ENCODE results near the gene HAND2. TPM values are rescaled to one million over a fixed set of nuclear protein-coding genes. Genes with fewer than 3 reads are reported as not detected.

Gene HAND2
- 0.11 TPM in 1 of 2 replicates, not detected in the other for total RNA-seq
- polyA plus RNA-seq (2012): not detected

- DNase-seq (ENCODE audit: low read depth): peak; percentile 55
These were observed at the start of gene HAND2 for GRCh38 chr4:173529477-173530325. Gene HAND2, minus strand, starts transcription at chr4:173530229. Its CDS starts 940 bp downstream, at chr4:173529289.

GRCh38 chr4:173578956-173579355 lies 48.9 kb upstream of the HAND2 start:
- DNase-seq (ENCODE audit: low read depth): no peak

- no peak for DNase-seq (ENCODE audit: low read depth)
These were observed 47.9 kb upstream of the HAND2 start for GRCh38 chr4:173577963-173578362.

GRCh38 chr4:173575482-173576152 lies 45.6 kb upstream of the HAND2 start:
- no peak for DNase-seq (ENCODE audit: low read depth)

GRCh38 chr4:173573725-173574124 lies 43.7 kb upstream of the HAND2 start:
- DNase-seq (ENCODE audit: low read depth): no peak

- no peak for DNase-seq (ENCODE audit: low read depth)
These were observed 43.3 kb upstream of the HAND2 start for GRCh38 chr4:173573286-173573685.

- no peak for DNase-seq (ENCODE audit: low read depth)
These were observed 42.6 kb upstream of the HAND2 start for GRCh38 chr4:173572493-173573129.

GRCh38 chr4:173571620-173572019 lies 41.6 kb upstream of the HAND2 start:
- DNase-seq (ENCODE audit: low read depth): no peak

- DNase-seq (ENCODE audit: low read depth): no peak
These were observed 35.3 kb upstream of the HAND2 start for GRCh38 chr4:173565281-173565680.

- no peak for DNase-seq (ENCODE audit: low read depth)
These were observed 34.4 kb upstream of the HAND2 start for GRCh38 chr4:173564461-173564860.

GRCh38 chr4:173560896-173561295 lies 30.9 kb upstream of the HAND2 start:
- DNase-seq (ENCODE audit: low read depth): no peak

GRCh38 chr4:173556398-173557131 lies 26.5 kb upstream of the HAND2 start:
- DNase-seq (ENCODE audit: low read depth): no peak

GRCh38 chr4:173547889-173548288 lies 17.9 kb upstream of the HAND2 start:
- DNase-seq (ENCODE audit: low read depth): peak; percentile 20

GRCh38 chr4:173546776-173547175 lies 16.7 kb upstream of the HAND2 start:
- no peak for DNase-seq (ENCODE audit: low read depth)

GRCh38 chr4:173545440-173545839 lies 15.4 kb upstream of the HAND2 start:
- DNase-seq (ENCODE audit: low read depth): no peak

- peak; percentile 64 for DNase-seq (ENCODE audit: low read depth)
These were observed 13.2 kb upstream of the HAND2 start for GRCh38 chr4:173543266-173543665.

- no peak for DNase-seq (ENCODE audit: low read depth)
These were observed 10.0 kb upstream of the HAND2 start for GRCh38 chr4:173539986-173540385.

GRCh38 chr4:173538909-173539445 lies 8.9 kb upstream of the HAND2 start:
- no peak for DNase-seq (ENCODE audit: low read depth)

- DNase-seq (ENCODE audit: low read depth): peak; percentile 18
These were observed 8.3 kb upstream of the HAND2 start for GRCh38 chr4:173538148-173538908.

- no peak for DNase-seq (ENCODE audit: low read depth)
These were observed 7.7 kb upstream of the HAND2 start for GRCh38 chr4:173537613-173538147.

Data from myocyte (in vitro differentiated cells).